HG03139 (cell line): Measurements from ENCODE around the gene PTRH2.
"Not testable (repeated sequence)": the region's sequence is repeated elsewhere in the genome, so short reads cannot be mapped to it uniquely, and the experiment has no call there.

Experiments
- ATAC-seq: cut with Tn5 transposase; IDR thresholded peaks from one replicate; pipeline ENCODE4 v1.9.1; 2021; ENCODE audit not compliant: unreplicated experiment

PTRH2 gene

GRCh38 chr17:59671386-59671785 lies 35.8 kb downstream of the PTRH2 start:
- ATAC-seq, result no peak

GRCh38 chr17:59669944-59670343 lies 37.3 kb downstream of the PTRH2 start:
- no peak for ATAC-seq

GRCh38 chr17:59669411-59669810 lies 37.8 kb downstream of the PTRH2 start:
- ATAC-seq, result no peak

- no peak for ATAC-seq
Measured at GRCh38 chr17:59668816-59669215, 38.4 kb downstream of the PTRH2 start.

GRCh38 chr17:59666235-59666634 lies 41.0 kb downstream of the PTRH2 start:
- no peak for ATAC-seq

- ATAC-seq, result not testable (repeated sequence)
Measured at GRCh38 chr17:59656624-59657023, 50.6 kb downstream of the PTRH2 start.

GRCh38 chr17:59652119-59652518 lies 55.1 kb downstream of the PTRH2 start:
- ATAC-seq, result no peak

- ATAC-seq, result no peak
Measured at GRCh38 chr17:59651346-59651745, 55.9 kb downstream of the PTRH2 start.

- ATAC-seq, result no peak
Measured at GRCh38 chr17:59650642-59651041, 56.6 kb downstream of the PTRH2 start.

GRCh38 chr17:59649886-59650285 lies 57.3 kb downstream of the PTRH2 start:
- ATAC-seq, result no peak
